GM19395 (cell line): Measurements from ENCODE around the gene TMEM119.
"Not testable (repeated sequence)": the region's sequence is repeated elsewhere in the genome, so short reads cannot be mapped to it uniquely, and the experiment has no call there.

ENCODE experiments used
- ATAC-seq: cut with Tn5 transposase; IDR thresholded peaks from one replicate; pipeline ENCODE4 v1.9.1; 2021; ENCODE audit warnings: mild to moderate bottlenecking, moderate library complexity; ENCODE audit not compliant: unreplicated experiment

Gene TMEM119

GRCh38 chr12:108602976-108603704, 5.3 kb upstream of the TMEM119 start:
- ATAC-seq: no peak

GRCh38 chr12:108602209-108602705, 4.4 kb upstream of the TMEM119 start:
- ATAC-seq: no peak

GRCh38 chr12:108600702-108601007, 2.8 kb upstream of the TMEM119 start:
- no peak for ATAC-seq

- no peak for ATAC-seq
Observed at GRCh38 chr12:108599948-108600701, 2.2 kb upstream of the TMEM119 start.

GRCh38 chr12:108599541-108599940, 1.7 kb upstream of the TMEM119 start:
- no peak for ATAC-seq

- ATAC-seq: no peak
Observed at GRCh38 chr12:108598553-108599250, 818 bp upstream of the TMEM119 start.

- ATAC-seq: no peak
Observed at GRCh38 chr12:108596854-108597558, 878 bp downstream of the TMEM119 start.

- no peak for ATAC-seq
Observed at GRCh38 chr12:108595711-108596647, 1.9 kb downstream of the TMEM119 start.

GRCh38 chr12:108594960-108595710, 2.7 kb downstream of the TMEM119 start:
- ATAC-seq: no peak

GRCh38 chr12:108594323-108594903, 3.5 kb downstream of the TMEM119 start:
- no peak for ATAC-seq

- ATAC-seq: no peak
Observed at GRCh38 chr12:108592033-108592909, 5.6 kb downstream of the TMEM119 start.

GRCh38 chr12:108591267-108591980, 6.5 kb downstream of the TMEM119 start:
- no peak for ATAC-seq

- not testable (repeated sequence) for ATAC-seq
Observed at GRCh38 chr12:108590463-108590862, 7.4 kb downstream of the TMEM119 start.

- ATAC-seq: no peak
Observed at GRCh38 chr12:108589840-108590229, 8.0 kb downstream of the TMEM119 start.

GRCh38 chr12:108589028-108589839, 8.7 kb downstream of the TMEM119 start:
- no peak for ATAC-seq

GRCh38 chr12:108587826-108588225, 10.1 kb downstream of the TMEM119 start:
- ATAC-seq: no peak
